ENCODE data around the gene FAM171A1. TPM values are rescaled to one million over a fixed set of nuclear protein-coding genes. Genes with fewer than 3 reads are reported as not detected.

The FAM171A1 gene
- total and polyA plus RNA-seq, 2 of the 13 experiments (the other 11 are each of a cell fraction or from before 2014, with no cell fraction given): 21.5 to 34.7 TPM

GRCh38 chr10:15329437-15329836 lies 41.7 kb downstream of the FAM171A1 start:
- ChIA-PET CTCF (ENCODE audit: low intra/inter-chr PET ratio, low total read pairs) (no interaction called here), POLR2A (interaction anchor here (0.7 kb wide), 1 partner anchor 29 kb away, joined by 3 read pairs; no protein-coding TSS in a partner anchor)
- Histone ChIP-seq H3K27ac (ENCODE audit: extremely low read length, insufficient read depth, low read length) (no peak overlapping the region), H3K9me3 (ENCODE audit: low read length) (no peaks in the 10 kb centered on the region), H2AFZ (ENCODE audit: low read length) (no peak overlapping the region), H3K4me3 (replicated peaks in 1 of 3; ENCODE audit: insufficient read depth in 1 of 3, low read depth in 2 of 3, low read length in 3 of 3) (no peak overlapping the region), H3K27me3 (ENCODE audit: control insufficient read depth in 1 of 2, insufficient read depth in 2 of 2, low read length in 2 of 2) (no peaks in the 10 kb centered on the region), H3K4me2 (ENCODE audit: low read depth, low read length) (no peak overlapping the region), H3K36me3 (replicated peaks in 1 of 2; ENCODE audit: control insufficient read depth in 1 of 2, insufficient read depth in 2 of 2, low read length in 2 of 2) (peaks cover 0 to 3% of the 10 kb centered on the region in 2 experiments; a peak in 1 of 5 replicates), H3K4me1 (ENCODE audit: insufficient read depth, low read length) (peaks cover 74% of the 10 kb centered on the region), H3K79me2 (ENCODE audit: insufficient read depth, low read length) (peaks cover 45% of the 10 kb centered on the region), H4K20me1 (ENCODE audit: insufficient read depth, low read length) (no peaks in the 10 kb centered on the region), H3K9ac (ENCODE audit: insufficient read depth, low read depth, low read length) (no peak overlapping the region)
- TF ChIP-seq CBX5 (CRISPR knock-in tag; IDR thresholded peaks at IDR 0.05; ENCODE audit: borderline replicate concordance) (no peak), GZF1 (CRISPR knock-in tag; IDR thresholded peaks at IDR 0.05) (peak; percentile 74; the same call in 1 of the 2 replicates)
- 80% methylated on average over 2 of the region's 2 CpGs for WGBS (ENCODE audit: low lambda C conversion rate)
- FAIRE-seq (no peak), DNase-seq (ENCODE audit: low spot score) (no peak), ATAC-seq (no peak)
- intact Hi-C loops (cut with micrococcal nuclease; ENCODE audit: unreplicated experiment): no loop called here
- no TSS peak for BruUV-seq (replicated peaks)
- in situ Hi-C loops (cut with HindIII; ENCODE audit: extremely low pct_ligation_motif_present, low pct_unique_long_range_greater_than_20kb): loop anchor here (5.0 kb wide), 1 partner anchor 43 kb away; the partner anchor contains the start of gene FAM171A1

DNA sequence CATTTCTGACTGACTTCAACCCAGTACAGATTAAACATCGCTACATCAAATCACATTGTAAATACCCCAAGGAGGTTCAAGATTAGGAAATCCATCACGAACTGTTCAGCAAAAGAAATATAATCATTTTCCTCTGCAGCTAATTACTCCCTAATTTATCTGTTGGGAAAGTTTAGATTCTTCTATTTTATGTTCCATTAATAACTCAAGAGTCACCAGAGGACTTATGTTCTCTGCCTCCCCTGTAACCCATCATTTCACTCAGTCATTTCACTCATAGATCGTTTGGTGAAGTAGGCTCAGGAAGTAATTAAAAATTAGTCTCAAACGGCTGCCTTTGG lies 45.2 kb downstream of the FAM171A1 start:
- DNase-seq (ENCODE audit: low spot score) (no peak), ATAC-seq (no peak), FAIRE-seq (no peak)
- H3K4me3 ChIP-seq (replicated peaks in 1 of 3; ENCODE audit: insufficient read depth in 1 of 3, low read depth in 2 of 3, low read length in 3 of 3): no peak overlapping the region
- intact Hi-C loops (cut with micrococcal nuclease; ENCODE audit: unreplicated experiment): no loop called here
- H3K27ac ChIP-seq (ENCODE audit: extremely low read length, insufficient read depth, low read length): no peak overlapping the region
- CTCF ChIA-PET (ENCODE audit: low intra/inter-chr PET ratio, low total read pairs): no interaction called here
- H3K4me1 ChIP-seq (ENCODE audit: insufficient read depth, low read length): peaks cover 51% of the 10 kb centered on the region
- in situ Hi-C loops (cut with HindIII; ENCODE audit: extremely low pct_ligation_motif_present, low pct_unique_long_range_greater_than_20kb): loop anchor here (5.0 kb wide), 1 partner anchor 46 kb away; the partner anchor contains the start of gene FAM171A1
- POLR2A ChIA-PET: no interaction called here
- whole genome bisulfite sequencing (ENCODE audit: low lambda C conversion rate): 95% methylated on average over 4 of the region's 4 CpGs
- H3K9me3 ChIP-seq (ENCODE audit: low read length): no peaks in the 10 kb centered on the region
- peaks cover 43% of the 10 kb centered on the region for H3K79me2 ChIP-seq (ENCODE audit: insufficient read depth, low read length)
- BruUV-seq (replicated peaks): no TSS peak
- H3K9ac ChIP-seq (ENCODE audit: insufficient read depth, low read depth, low read length): no peak overlapping the region
- peaks cover 0 to 3% of the 10 kb centered on the region in 2 experiments; a peak in 2 of 5 replicates for H3K36me3 ChIP-seq (replicated peaks in 1 of 2; ENCODE audit: control insufficient read depth in 1 of 2, insufficient read depth in 2 of 2, low read length in 2 of 2)
- no peak for TF ChIP-seq MEIS2 (CRISPR knock-in tag; IDR thresholded peaks at IDR 0.05)
- TF ChIP-seq, protein P1, sequence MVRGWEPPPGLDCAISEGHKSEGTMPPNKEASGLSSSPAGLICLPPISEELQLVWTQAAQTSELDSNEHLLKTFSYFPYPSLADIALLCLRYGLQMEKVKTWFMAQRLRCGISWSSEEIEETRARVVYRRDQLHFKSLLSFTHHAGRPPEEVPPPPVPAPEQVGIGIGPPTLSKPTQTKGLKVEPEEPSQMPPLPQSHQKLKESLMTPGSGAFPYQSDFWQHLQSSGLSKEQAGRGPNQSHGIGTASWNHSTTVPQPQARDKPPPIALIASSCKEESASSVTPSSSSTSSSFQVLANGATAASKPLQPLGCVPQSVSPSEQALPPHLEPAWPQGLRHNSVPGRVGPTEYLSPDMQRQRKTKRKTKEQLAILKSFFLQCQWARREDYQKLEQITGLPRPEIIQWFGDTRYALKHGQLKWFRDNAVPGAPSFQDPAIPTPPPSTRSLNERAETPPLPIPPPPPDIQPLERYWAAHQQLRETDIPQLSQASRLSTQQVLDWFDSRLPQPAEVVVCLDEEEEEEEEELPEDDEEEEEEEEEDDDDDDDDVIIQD (CRISPR knock-in tag; IDR thresholded peaks at IDR 0.05; ENCODE audit: low read depth): 0 out of 2 replicates have a peak, but pooled peaks have one; percentile 0
- no peaks in the 10 kb centered on the region for H3K27me3 ChIP-seq (ENCODE audit: control insufficient read depth in 1 of 2, insufficient read depth in 2 of 2, low read length in 2 of 2)
- no peak overlapping the region for H2AFZ ChIP-seq (ENCODE audit: low read length)
- no peaks in the 10 kb centered on the region; the same call in 1 of the 2 replicates for H4K20me1 ChIP-seq (ENCODE audit: insufficient read depth, low read length)
- no peak overlapping the region for H3K4me2 ChIP-seq (ENCODE audit: low read depth, low read length)
